Hepatocyte (in vitro differentiated cells): Measurements from ENCODE around the gene SLC16A3.

Experiments
- EZH2 ChIP-seq: fragments of 200-600 bp; sonication (generic); IDR thresholded peaks from 2 replicates; pipeline ENCODE4 v1.6.1; 2016; ENCODE audit warnings: antibody characterized with exemption, mild to moderate bottlenecking, borderline replicate concordance
- EZH2phosphoT487 ChIP-seq: fragments of 200-600 bp; sonication (generic); IDR thresholded peaks from one replicate; pipeline ENCODE4 v1.6.1; 2018; ENCODE audit warnings: antibody characterized with exemption, mild to moderate bottlenecking, low read depth, moderate library complexity; ENCODE audit not compliant: unreplicated experiment, severe bottlenecking
- TF ChIP-seq, protein P1 (sequence below): fragments of 200-600 bp; sonication (generic); IDR thresholded peaks from 2 replicates; pipeline ENCODE4 v1.5.1; 2016; ENCODE audit warnings: antibody characterized with exemption, mild to moderate bottlenecking; ENCODE audit not compliant: poor library complexity

DNA sequence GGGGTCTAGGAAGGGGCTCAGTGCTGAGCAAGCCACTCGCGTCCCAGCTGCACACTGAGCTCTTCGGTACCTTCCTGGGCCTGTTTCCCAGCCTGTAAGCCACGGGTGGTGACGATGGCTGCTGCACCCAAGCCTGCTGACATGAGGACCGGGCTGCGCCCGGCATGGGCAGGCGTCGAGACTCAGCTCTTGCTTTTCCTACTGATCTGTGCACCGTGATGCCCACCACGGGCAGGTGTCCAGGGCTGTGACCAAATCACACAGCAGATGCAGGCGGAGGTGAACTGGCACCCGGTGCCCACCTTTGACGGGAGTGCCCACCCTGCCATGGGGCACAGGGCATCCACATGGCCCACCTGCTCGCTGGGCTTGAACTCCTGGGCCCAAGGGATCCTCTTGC lies 34.1 kb upstream of the SLC16A3 start:
- TF ChIP-seq EZH2phosphoT487: no peak
- TF ChIP-seq EZH2: no peak
- TF ChIP-seq, protein P1, sequence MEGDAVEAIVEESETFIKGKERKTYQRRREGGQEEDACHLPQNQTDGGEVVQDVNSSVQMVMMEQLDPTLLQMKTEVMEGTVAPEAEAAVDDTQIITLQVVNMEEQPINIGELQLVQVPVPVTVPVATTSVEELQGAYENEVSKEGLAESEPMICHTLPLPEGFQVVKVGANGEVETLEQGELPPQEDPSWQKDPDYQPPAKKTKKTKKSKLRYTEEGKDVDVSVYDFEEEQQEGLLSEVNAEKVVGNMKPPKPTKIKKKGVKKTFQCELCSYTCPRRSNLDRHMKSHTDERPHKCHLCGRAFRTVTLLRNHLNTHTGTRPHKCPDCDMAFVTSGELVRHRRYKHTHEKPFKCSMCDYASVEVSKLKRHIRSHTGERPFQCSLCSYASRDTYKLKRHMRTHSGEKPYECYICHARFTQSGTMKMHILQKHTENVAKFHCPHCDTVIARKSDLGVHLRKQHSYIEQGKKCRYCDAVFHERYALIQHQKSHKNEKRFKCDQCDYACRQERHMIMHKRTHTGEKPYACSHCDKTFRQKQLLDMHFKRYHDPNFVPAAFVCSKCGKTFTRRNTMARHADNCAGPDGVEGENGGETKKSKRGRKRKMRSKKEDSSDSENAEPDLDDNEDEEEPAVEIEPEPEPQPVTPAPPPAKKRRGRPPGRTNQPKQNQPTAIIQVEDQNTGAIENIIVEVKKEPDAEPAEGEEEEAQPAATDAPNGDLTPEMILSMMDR: no peak
